ENCODE measurements around the gene RBM26. TPM values are rescaled to one million over a fixed set of nuclear protein-coding genes. Genes with fewer than 3 reads are reported as not detected.

RBM26 gene, protein sequence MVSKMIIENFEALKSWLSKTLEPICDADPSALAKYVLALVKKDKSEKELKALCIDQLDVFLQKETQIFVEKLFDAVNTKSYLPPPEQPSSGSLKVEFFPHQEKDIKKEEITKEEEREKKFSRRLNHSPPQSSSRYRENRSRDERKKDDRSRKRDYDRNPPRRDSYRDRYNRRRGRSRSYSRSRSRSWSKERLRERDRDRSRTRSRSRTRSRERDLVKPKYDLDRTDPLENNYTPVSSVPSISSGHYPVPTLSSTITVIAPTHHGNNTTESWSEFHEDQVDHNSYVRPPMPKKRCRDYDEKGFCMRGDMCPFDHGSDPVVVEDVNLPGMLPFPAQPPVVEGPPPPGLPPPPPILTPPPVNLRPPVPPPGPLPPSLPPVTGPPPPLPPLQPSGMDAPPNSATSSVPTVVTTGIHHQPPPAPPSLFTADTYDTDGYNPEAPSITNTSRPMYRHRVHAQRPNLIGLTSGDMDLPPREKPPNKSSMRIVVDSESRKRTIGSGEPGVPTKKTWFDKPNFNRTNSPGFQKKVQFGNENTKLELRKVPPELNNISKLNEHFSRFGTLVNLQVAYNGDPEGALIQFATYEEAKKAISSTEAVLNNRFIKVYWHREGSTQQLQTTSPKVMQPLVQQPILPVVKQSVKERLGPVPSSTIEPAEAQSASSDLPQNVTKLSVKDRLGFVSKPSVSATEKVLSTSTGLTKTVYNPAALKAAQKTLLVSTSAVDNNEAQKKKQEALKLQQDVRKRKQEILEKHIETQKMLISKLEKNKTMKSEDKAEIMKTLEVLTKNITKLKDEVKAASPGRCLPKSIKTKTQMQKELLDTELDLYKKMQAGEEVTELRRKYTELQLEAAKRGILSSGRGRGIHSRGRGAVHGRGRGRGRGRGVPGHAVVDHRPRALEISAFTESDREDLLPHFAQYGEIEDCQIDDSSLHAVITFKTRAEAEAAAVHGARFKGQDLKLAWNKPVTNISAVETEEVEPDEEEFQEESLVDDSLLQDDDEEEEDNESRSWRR
- total RNA-seq (2022; extraction: Qiagen RNA extraction): 18.4 to 21.3 TPM (median 20.1 TPM) in 5 replicates

DNA sequence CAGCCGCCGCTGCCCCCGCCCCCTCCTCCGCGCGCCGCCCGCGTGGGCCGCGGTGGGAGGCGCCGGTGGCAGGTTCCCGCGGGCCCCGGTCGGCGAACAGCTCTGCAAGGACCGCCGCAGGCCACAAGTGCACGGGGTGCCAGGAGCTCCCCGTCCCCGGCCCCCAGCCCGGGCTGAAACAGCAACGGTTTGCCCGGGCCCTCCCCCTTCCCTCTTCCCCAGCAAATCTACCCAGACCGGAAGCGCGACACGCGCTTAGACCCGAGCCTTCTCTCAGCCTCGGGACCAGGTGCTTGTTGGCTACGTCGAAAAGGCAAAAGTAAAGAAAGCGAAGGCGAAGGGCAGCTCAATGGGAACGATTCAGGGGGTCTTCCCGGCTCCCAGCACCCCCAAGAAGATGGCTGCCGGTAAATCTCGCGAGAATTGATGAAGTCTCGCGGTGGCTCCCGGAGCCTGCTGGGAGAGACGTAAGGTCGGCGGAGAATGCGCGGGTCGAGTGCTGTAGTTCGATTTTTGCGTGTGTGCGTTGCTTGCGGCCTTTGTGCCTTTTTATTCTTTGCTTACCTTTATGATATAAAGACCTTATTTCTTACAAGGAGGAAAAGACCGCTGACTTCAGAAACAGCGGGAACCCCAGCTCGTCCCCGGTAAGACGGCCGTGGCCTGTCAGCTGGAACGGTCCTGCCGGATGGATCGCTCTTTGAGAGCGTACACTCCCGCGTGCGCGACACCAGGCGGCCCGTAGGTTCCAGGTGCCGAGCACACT, at the start of gene RBM26:
RBM26 (minus strand) TSS at position 425 of the 766 bp plus-strand sequence. CDS start 481 bp downstream, outside the sequence.

Other genes with a start within 250 kb of the RBM26 start
- 16.0 to 22.5 TPM (median 20.6 TPM) in 5 replicates for gene NDFIP2, start 74.9 kb upstream of the RBM26 start, total RNA-seq (2022; extraction: Qiagen RNA extraction)

Measured in A549 treated with Mapracorat at 1 μM for 4 hours (cell line).